T-helper 2 cell treated with Interferon-gamma antibody and Interleukin-4, amounts not matched to agents 5 μg/mL and 100 μg/mL, for 36 hours (primary cell): ENCODE data around the gene SPEF2.

Experiments
- DNase-seq: peaks from one replicate; pipeline ENCODE4 v3.0.0; 2021; ENCODE audit warnings: low spot score
- H3K27ac Mint-ChIP-seq: one replicate; pipeline ENCODE4 v1.8.0; 2021; ENCODE audit warnings: mild to moderate bottlenecking, mixed read lengths
- H3K27me3 Mint-ChIP-seq: one replicate; pipeline ENCODE4 v1.8.0; 2021; ENCODE audit warnings: low read depth, mixed read lengths
- H3K36me3 Mint-ChIP-seq: one replicate; pipeline ENCODE4 v1.8.0; 2021; ENCODE audit warnings: low read depth, mixed read lengths
- H3K4me1 Mint-ChIP-seq: one replicate; pipeline ENCODE4 v1.8.0; 2021; ENCODE audit warnings: low read depth, mixed read lengths
- H3K4me3 Mint-ChIP-seq: one replicate; pipeline ENCODE4 v1.8.0; 2022; ENCODE audit warnings: mild to moderate bottlenecking, moderate library complexity, mixed read lengths
- H3K9me3 Mint-ChIP-seq: one replicate; pipeline ENCODE4 v1.8.0; 2021; ENCODE audit warnings: mixed read lengths

Gene SPEF2

GRCh38 chr5:35698047-35698808, 80.6 kb downstream of the SPEF2 start:
- Mint-ChIP-seq H3K4me1 (no peaks in the 10 kb centered on the region), H3K4me3 (no peak overlapping the region), H3K9me3 (no peaks in the 10 kb centered on the region), H3K36me3 (no peaks in the 10 kb centered on the region), H3K27me3 (no peaks in the 10 kb centered on the region), H3K27ac (no peak overlapping the region)
- no peak for DNase-seq

DNA sequence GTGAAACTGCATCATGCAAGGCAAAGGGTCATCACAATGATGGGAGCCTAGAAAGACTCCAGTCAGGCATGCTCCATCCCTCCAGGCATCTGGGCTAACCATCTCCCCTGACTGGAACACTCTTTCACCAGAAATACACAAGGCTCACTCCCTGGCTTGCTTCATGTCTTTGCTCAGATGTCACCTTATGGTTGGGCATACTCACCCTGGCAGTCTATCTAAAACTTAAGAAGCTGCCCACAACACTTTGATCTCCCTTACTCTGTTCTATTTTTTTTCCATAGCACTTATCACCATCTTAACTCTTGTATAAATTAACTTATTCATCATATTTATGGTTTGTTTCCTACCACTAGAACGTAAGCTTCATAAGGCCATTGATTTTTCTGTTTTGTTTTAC, 90.0 kb downstream of the SPEF2 start:
- Mint-ChIP-seq H3K4me3 (no peak overlapping the region), H3K27ac (no peak overlapping the region), H3K27me3 (peaks cover 2% of the 10 kb centered on the region), H3K9me3 (peaks cover 4% of the 10 kb centered on the region), H3K36me3 (peaks cover 3% of the 10 kb centered on the region), H3K4me1 (no peaks in the 10 kb centered on the region)
- DNase-seq = no peak

DNA sequence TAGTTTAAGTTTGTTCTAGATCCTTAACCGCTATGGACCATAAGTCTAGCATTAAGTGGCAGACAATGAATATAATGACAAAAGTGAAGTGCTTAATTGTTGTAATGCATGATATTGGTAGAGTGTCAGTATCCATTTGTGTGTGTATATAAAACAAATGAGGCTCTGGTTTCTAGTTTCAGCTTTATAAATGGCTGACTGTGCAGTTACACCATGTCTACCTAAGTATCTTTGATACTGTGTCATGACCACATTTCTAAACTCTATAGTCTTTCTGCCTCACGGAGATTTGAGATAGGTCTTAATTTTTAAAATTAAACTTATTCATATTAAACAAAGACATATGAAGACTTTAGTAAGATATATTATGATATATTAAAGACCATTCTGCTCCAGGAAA, 92.0 kb downstream of the SPEF2 start:
- H3K4me1 Mint-ChIP-seq = no peaks in the 10 kb centered on the region
- H3K9me3 Mint-ChIP-seq = peaks cover 4% of the 10 kb centered on the region
- DNase-seq = no peak
- H3K4me3 Mint-ChIP-seq = no peak overlapping the region
- H3K36me3 Mint-ChIP-seq = peaks cover 3% of the 10 kb centered on the region
- no peaks in the 10 kb centered on the region for H3K27me3 Mint-ChIP-seq
- no peak overlapping the region for H3K27ac Mint-ChIP-seq

DNA sequence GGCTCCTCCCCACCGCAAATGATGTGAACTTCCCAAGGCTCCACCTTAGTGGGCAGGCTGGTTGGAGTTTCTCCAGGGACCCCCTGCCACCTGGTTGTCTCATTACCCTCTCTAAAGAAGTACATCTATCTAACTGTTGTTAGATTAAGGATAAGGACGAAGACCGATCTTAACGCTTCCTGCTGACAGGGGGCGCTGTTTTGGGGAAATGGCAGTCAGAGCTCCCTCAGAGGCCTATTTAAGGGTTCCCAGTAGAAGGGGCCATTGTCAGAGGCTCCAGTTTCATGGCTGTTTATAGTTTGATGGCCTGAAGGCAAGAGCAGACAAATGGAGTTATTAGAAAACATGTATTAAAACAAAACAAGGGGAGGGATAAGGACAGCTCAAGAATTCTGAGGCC, 100.1 kb downstream of the SPEF2 start:
- Mint-ChIP-seq H3K9me3 (peaks cover 1% of the 10 kb centered on the region), H3K4me3 (no peak overlapping the region), H3K27ac (no peak overlapping the region), H3K4me1 (no peaks in the 10 kb centered on the region), H3K27me3 (no peaks in the 10 kb centered on the region), H3K36me3 (no peaks in the 10 kb centered on the region)
- DNase-seq = no peak

- peaks cover 7% of the 10 kb centered on the region for H3K4me1 Mint-ChIP-seq
- peaks cover 6% of the 10 kb centered on the region for H3K9me3 Mint-ChIP-seq
- no peak overlapping the region for H3K27ac Mint-ChIP-seq
- no peak overlapping the region for H3K4me3 Mint-ChIP-seq
- H3K36me3 Mint-ChIP-seq = peaks cover 4% of the 10 kb centered on the region
- no peaks in the 10 kb centered on the region for H3K27me3 Mint-ChIP-seq
- no peak for DNase-seq
Measured at GRCh38 chr5:35735718-35736117, 118.1 kb downstream of the SPEF2 start.

- Mint-ChIP-seq H3K4me3 (no peak overlapping the region), H3K9me3 (peaks cover 9% of the 10 kb centered on the region), H3K27ac (no peak overlapping the region), H3K27me3 (no peaks in the 10 kb centered on the region), H3K36me3 (peaks cover 4% of the 10 kb centered on the region), H3K4me1 (peaks cover 10% of the 10 kb centered on the region)
- DNase-seq = peak; percentile 64
Measured at GRCh38 chr5:35736280-35736679, 118.6 kb downstream of the SPEF2 start.

- Mint-ChIP-seq H3K4me3 (no peak overlapping the region), H3K9me3 (peaks cover 14% of the 10 kb centered on the region), H3K36me3 (peaks cover 8% of the 10 kb centered on the region), H3K4me1 (peaks cover 21% of the 10 kb centered on the region), H3K27ac (no peak overlapping the region), H3K27me3 (no peaks in the 10 kb centered on the region)
- no peak for DNase-seq
Measured at GRCh38 chr5:35741126-35741716, 123.6 kb downstream of the SPEF2 start.

- no peaks in the 10 kb centered on the region for H3K27me3 Mint-ChIP-seq
- H3K4me1 Mint-ChIP-seq = peaks cover 21% of the 10 kb centered on the region
- H3K36me3 Mint-ChIP-seq = peaks cover 10% of the 10 kb centered on the region
Measured at GRCh38 chr5:35741971-35742370, 124.3 kb downstream of the SPEF2 start.

DNA sequence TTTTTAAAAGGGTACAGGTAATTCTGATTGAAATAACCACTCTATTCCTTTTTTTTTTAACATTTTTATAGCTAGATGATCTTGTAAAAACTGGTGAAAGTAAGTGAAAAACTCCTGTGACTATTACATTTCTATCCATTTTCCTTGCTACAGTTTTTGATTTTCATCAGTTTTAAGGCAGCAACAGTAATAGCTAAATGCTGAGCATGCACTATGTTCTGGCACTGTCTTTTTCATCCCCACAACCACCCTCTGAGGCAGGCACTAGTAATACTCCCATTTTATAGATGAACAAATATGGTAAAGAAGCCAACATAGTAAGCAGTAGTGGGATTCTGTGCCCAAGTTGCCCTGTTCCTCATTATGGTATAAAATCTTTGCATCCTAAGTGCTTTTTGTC, 126.0 kb downstream of the SPEF2 start:
- Mint-ChIP-seq H3K27ac (no peak overlapping the region), H3K9me3 (peaks cover 33% of the 10 kb centered on the region), H3K4me1 (peaks cover 28% of the 10 kb centered on the region), H3K36me3 (peaks cover 19% of the 10 kb centered on the region), H3K4me3 (no peak overlapping the region), H3K27me3 (no peaks in the 10 kb centered on the region)
- no peak for DNase-seq

More at GRCh38 chr5:35741971-35742370, 124.3 kb downstream of the SPEF2 start:
- H3K9me3 Mint-ChIP-seq = peaks cover 21% of the 10 kb centered on the region
- no peak overlapping the region for H3K4me3 Mint-ChIP-seq
- no peak for DNase-seq
- H3K27ac Mint-ChIP-seq = no peak overlapping the region

- H3K9me3 Mint-ChIP-seq = peaks cover 30% of the 10 kb centered on the region
- no peak overlapping the region for H3K4me3 Mint-ChIP-seq
- peaks cover 31% of the 10 kb centered on the region for H3K4me1 Mint-ChIP-seq
- H3K36me3 Mint-ChIP-seq = peaks cover 15% of the 10 kb centered on the region
- peak overlapping the region; percentile 52 for H3K27ac Mint-ChIP-seq
- no peak for DNase-seq
- no peaks in the 10 kb centered on the region for H3K27me3 Mint-ChIP-seq
Measured at GRCh38 chr5:35745193-35745592, 127.5 kb downstream of the SPEF2 start.

DNA sequence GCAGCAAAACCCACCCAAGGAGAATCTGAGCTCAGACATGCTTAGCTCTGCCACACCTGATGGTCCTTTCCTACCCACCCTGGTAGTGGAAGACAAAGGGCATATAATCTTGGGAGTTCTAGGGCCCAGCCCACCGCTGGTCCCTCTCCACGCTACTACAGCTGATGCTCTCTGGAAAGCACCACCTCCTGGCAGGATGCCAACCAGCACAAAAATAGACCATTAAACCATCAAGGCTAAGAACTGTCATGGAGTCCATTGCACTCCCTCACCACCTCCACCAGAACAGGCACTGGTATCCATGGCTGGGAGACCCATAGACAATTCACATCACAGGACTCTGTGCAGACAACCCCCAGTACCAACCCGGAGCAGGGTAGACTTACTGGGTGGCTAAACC, 128.0 kb downstream of the SPEF2 start:
- Mint-ChIP-seq H3K36me3 (peaks cover 15% of the 10 kb centered on the region), H3K4me1 (peaks cover 31% of the 10 kb centered on the region), H3K27ac (peak overlapping the region; percentile 7), H3K9me3 (peaks cover 30% of the 10 kb centered on the region), H3K4me3 (no peak overlapping the region), H3K27me3 (no peaks in the 10 kb centered on the region)
- DNase-seq = no peak

DNA sequence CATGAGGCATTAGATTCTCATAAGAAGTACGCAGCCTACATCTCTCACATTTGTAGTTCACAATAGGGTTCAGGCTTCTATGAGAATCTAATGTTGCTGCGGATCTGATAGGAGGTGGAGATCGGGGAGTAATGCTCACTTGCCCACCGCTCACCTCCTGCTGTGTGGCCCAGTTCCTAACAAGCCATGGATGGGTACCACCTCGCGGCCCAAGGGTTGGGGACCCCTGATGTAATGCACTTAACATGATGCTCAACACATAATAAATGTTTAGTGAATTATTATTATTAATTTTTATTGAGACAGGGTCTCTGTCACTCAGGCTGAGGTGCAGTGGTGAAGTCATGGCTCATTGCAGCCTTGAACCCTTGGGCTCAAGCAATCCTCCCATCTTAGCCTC, 134.3 kb downstream of the SPEF2 start:
- peaks cover 14% of the 10 kb centered on the region for H3K9me3 Mint-ChIP-seq
- H3K27ac Mint-ChIP-seq = no peak overlapping the region
- DNase-seq = no peak
- H3K4me3 Mint-ChIP-seq = no peak overlapping the region
- peaks cover 17% of the 10 kb centered on the region for H3K4me1 Mint-ChIP-seq
- peaks cover 9% of the 10 kb centered on the region for H3K36me3 Mint-ChIP-seq
- no peaks in the 10 kb centered on the region for H3K27me3 Mint-ChIP-seq

DNA sequence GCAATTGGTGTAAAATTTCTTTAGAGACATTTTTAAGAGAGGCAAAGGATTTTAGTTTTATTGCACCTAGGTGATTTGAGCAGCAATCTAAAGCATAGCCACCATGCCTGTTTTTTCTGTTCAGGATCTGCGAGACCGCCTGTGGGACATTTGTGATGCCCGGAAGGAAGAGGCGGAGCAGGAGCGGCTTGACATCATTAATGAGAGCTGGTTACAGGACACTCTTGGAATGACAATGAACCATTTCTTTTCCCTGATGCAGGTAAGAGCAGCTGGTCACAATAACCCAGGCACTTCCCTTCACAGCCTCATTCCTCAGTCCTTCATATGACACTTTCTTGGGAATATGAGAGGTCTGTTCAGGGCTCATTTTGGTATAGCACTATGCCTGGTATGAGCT, 135.8 kb downstream of the SPEF2 start:
- H3K4me1 Mint-ChIP-seq = peaks cover 11% of the 10 kb centered on the region
- no peak overlapping the region for H3K27ac Mint-ChIP-seq
- peaks cover under 1% of the 10 kb centered on the region for H3K9me3 Mint-ChIP-seq
- no peaks in the 10 kb centered on the region for H3K27me3 Mint-ChIP-seq
- no peak overlapping the region for H3K4me3 Mint-ChIP-seq
- no peaks in the 10 kb centered on the region for H3K36me3 Mint-ChIP-seq
- DNase-seq = no peak

DNA sequence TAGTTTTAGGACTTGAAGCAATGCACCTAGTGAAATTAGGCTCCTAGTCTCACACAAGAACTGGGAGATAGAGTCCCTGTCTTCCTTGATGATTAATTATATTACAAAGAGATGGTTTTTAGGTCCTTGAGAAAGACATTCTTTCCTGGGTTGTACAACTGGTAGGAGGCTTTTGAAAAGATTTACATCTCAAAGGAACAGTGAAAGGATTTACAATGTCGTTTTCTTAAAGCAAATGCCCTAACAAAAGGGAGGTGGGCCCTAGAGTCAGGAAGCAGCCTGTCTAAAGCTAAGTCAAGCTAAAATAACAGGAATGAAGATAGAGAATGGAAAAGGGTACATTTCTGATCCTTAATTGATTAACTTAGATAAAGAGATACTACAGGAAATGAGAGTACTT, 136.8 kb downstream of the SPEF2 start:
- H3K4me1 Mint-ChIP-seq = peaks cover 2% of the 10 kb centered on the region
- no peak overlapping the region for H3K4me3 Mint-ChIP-seq
- no peaks in the 10 kb centered on the region for H3K36me3 Mint-ChIP-seq
- no peak for DNase-seq
- no peaks in the 10 kb centered on the region for H3K9me3 Mint-ChIP-seq
- no peaks in the 10 kb centered on the region for H3K27me3 Mint-ChIP-seq
- H3K27ac Mint-ChIP-seq = no peak overlapping the region

- no peak for DNase-seq
- Mint-ChIP-seq H3K9me3 (no peaks in the 10 kb centered on the region), H3K27ac (no peak overlapping the region), H3K4me1 (no peaks in the 10 kb centered on the region), H3K4me3 (no peak overlapping the region), H3K36me3 (no peaks in the 10 kb centered on the region), H3K27me3 (no peaks in the 10 kb centered on the region)
Measured at GRCh38 chr5:35755966-35756365, 138.3 kb downstream of the SPEF2 start.
